Measurements from ENCODE around the gene RFPL2.

- TF ChIP-seq POLR2A (IDR thresholded peaks at IDR 0.05; ENCODE audit: low read length) = no peak
- no peak for TF ChIP-seq GATA1 (IDR thresholded peaks at IDR 0.05; ENCODE audit: low read depth, low read length)
Measured at GRCh38 chr22:32181043-32181442, 23.8 kb downstream of the RFPL2 start.

Data from erythroblast (primary cell).